ENCODE measurements around the gene AIM2.

GRCh38 chr1:159015440-159015909, 61.1 kb downstream of the AIM2 start:
- TF ChIP-seq, protein P1, sequence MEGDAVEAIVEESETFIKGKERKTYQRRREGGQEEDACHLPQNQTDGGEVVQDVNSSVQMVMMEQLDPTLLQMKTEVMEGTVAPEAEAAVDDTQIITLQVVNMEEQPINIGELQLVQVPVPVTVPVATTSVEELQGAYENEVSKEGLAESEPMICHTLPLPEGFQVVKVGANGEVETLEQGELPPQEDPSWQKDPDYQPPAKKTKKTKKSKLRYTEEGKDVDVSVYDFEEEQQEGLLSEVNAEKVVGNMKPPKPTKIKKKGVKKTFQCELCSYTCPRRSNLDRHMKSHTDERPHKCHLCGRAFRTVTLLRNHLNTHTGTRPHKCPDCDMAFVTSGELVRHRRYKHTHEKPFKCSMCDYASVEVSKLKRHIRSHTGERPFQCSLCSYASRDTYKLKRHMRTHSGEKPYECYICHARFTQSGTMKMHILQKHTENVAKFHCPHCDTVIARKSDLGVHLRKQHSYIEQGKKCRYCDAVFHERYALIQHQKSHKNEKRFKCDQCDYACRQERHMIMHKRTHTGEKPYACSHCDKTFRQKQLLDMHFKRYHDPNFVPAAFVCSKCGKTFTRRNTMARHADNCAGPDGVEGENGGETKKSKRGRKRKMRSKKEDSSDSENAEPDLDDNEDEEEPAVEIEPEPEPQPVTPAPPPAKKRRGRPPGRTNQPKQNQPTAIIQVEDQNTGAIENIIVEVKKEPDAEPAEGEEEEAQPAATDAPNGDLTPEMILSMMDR (conservative IDR thresholded peaks at IDR 0.05), result no peak
- TF ChIP-seq ZFX (IDR thresholded peaks at IDR 0.05), result no peak
